ENCODE data around the gene ZNF641.

Gene ZNF641

DNA sequence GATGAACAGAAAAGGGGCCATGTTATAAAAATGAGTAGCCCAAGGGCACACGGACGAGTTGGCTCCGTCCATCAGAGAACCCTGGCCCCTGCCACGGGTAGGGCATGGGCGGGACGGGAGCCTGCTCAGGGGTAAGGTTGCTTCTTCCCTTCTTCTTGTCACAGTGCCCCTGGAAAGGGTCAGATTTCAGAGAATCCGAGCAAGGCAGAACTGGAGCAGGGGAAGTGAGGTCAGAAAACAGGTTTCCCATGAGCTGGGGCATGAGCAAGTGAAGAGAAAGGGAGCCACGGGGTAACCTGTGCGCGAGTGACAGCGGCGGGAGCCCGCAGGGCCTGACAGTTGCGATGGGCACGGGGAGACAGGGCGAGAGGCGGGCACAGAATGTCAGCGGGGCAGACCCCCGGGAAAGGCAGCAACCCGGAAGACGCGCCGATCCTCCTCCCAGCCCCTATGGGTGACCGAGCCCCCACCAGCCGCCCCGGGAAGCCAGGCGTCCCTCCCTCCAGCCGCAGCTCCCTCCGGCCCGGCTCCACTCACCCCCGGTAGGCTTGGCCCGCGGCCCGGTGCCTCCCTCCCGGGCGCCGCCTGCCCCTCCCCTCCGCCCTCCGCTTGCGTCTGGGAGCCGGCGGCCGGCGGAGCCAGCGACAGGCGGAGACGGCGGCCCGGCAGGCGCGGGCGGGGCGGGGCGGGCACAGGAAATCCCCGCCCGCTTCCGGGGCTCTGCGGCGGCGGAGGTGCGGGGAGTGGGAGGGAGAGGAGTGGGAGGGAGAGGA is at the start of gene ZNF641:
ZNF641 (minus strand) TSS at position 671 of the 773 bp plus-strand sequence. CDS start 2,829 bp downstream, outside the sequence.
- DNase-seq, result peak; percentile 88

DNA sequence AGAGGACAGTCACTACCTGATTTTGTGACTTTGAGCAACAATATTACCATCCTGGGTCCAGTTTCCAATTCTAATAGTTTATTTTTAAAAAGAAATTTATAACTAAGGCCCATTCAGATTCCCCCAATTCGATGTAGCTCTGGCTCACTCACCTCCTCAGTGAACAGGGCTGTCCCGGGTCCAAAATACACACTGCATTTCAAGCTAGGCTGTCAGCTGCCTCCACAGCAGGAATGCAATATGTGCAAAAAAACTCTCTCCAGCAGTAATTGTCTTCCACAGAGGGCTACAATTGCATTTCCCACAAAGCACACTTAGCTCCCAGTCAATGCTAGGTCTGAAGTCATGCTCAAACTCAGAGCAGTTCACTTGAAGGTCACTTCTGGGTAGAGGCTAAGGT is 39.3 kb upstream of the ZNF641 start:
- no peak for DNase-seq

DNA sequence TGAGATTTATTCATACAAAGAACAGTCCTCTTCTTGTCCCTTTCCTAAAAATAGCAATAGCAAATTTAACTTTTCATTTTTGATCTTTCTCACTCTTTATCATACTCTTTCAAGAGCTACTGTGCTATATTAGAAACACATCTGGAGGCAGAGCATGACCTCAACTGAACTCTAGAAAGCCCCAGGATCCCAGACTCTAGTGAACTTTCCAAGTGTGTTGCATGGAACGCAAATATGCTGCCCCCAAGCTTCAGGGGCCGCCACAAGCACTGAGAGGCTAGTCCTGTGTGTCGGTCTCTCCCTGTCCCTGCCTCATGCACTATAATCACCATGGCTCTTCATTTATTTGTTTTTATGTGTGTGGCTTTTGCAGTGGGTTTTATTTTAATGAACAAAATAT is 38.7 kb upstream of the ZNF641 start:
- no peak for DNase-seq

DNA sequence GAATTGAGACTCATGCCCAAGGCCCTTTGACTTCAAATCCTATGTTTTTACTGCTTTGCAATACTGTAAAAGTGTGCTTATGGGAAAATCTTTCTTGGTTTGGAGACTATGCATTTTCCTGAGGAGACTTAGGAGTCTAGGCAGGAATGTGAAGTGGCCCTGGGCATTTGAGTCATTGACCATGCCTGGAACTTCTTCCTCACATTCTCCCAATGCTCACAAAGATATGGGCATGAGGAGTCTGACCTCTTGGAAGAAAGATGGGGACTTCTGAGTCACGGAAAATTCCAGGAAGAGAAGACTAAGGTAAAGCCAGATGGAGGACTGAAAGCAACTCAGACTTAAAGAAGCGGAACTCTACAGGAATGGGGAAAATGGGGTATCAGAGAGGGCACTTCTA is 38.2 kb upstream of the ZNF641 start:
- no peak for DNase-seq

DNA sequence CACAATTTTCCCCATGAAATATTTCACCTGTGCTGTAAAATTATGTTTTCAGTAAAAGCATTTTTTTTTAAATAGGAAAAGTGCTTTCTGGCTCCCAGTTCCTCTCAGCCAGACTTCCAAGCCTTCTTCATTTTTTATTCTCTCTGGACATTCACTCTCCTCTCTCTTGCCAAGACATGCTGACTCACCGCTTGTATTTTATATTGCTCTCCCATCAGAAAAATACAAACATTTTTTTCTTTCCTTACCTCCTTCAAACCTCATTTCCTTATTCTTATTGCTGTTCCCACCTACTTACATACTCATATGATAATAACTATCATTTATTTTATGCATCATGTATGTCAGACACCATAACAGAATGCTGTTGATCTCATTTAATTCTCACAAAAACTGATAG is 37.7 kb upstream of the ZNF641 start:
- no peak for DNase-seq

DNA sequence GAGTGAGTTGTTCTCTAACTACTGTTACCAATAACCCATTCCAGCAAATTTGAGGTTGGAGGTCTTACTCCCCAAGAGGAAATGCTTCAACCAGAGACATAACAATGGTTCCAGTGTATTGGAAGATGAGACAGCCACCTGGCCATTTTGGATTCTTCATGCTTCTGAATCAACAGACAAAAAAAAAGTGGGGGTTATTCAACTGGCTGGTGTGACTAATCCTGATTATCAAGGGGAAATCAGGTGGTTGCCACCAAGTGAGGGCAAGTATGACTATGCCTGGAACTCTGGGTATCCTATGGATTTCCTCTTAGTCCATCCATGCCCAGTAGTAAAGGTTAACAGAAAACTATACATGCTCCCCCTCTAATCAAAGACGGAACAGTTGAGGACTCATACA is 29.9 kb upstream of the ZNF641 start:
- DNase-seq, result no peak

DNA sequence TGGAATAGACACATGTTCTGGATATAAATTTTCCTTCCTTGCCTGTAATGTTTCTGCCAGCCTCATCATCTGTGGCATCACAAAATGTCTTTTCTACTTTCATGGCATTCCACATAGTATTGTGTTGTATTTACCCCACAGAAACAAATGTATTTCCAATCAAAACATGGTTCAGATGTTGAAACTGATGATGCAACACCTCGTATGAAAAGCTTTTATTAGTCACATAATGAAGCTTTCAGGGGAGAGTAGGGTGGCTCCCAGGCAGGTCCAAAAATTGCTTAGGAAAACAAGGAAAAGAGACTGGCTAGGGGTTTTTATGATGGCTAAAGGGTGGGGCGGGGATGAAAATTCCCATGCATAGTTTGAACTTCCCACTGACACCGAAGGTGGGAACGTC is 29.1 kb upstream of the ZNF641 start:
- DNase-seq, result no peak

DNA sequence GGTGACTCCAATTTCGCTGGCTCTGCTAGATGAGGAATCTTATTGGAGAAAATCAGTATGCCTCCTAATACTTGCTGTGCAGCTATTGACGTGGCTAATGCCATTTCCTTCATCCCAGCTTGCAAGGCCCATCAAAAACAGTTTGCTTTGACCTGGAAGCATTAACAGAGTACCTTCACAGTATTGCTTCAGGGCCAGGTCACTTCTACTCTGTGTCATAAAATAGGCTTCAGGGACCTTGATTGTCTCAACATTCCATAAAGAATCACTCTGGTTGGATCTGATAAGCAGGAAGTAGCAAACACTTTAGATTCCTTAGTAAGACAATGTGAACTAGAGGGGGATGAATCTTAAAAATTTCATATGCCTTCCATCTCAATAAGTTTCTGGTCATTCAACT is 26.9 kb upstream of the ZNF641 start:
- DNase-seq, result no peak

DNA sequence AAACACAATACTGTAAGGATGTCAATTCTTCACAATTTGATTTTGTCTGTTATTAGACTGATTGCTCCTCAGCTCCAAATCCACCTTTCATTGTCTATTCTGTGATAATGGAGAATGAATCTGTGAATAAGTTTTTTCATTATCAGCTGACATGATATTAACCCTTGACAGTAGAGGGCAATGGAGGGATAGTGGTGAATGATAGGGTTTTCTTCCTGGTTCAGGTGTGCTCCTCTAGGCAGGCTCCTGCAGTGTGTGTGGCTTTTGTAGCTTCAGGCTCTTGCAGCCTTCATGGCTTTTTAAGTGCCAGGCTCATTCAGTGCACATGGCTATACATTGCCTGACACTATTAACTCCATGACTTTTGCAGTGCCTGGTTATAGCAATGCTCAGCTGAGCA is 23.4 kb upstream of the ZNF641 start:
- DNase-seq, result no peak

DNA sequence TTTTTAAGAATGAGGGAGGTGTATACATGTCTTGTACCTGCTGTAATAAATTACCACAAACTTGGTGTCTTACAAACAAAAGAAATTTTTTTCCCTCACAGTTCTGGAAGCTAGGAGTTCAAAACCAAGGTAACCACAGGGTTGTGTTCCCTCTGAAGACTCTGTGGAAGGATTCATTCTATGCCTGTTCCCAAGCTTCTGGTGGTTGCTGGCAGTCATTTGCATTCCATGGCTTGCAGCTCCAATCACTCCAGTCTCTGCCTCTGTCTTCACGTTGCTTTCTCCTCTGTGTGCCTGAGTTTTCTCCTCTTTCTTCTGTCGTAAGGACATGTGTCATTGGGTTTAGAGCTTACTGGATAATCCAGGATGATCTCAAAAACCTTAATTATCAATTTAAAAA is 15.4 kb upstream of the ZNF641 start:
- DNase-seq, result no peak

DNA sequence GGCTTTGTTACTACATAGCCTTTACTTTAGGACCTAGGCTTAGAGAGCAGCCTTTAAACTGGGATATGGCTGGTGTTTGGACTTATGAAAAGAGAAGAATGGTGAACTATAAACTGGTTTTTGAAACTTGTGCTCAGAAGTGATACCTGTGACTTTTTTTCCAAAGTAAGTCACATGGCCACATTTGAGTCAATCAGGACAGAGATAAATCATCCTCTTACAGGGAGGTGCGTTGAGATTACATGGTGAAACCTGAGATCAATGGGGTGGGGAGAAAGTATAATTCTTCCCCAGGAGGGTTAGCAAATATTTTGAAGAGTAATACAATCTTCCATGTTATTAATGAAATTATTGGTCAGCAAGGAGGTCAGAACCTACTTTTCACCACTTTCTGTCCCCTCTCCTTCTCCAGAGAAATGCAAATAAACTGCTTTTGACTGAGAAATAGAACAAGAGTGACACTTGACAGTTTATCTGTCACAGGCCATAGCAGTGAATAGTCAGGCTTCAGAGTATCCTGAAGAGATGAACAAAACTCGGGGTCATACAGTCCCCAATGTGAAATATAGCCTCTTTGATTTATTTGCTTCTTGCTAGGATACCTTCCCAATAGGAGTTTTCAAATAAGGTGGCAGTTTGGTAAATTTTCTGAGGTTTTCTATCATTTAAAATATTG is 11.1 kb upstream of the ZNF641 start:
- no peak for DNase-seq

DNA sequence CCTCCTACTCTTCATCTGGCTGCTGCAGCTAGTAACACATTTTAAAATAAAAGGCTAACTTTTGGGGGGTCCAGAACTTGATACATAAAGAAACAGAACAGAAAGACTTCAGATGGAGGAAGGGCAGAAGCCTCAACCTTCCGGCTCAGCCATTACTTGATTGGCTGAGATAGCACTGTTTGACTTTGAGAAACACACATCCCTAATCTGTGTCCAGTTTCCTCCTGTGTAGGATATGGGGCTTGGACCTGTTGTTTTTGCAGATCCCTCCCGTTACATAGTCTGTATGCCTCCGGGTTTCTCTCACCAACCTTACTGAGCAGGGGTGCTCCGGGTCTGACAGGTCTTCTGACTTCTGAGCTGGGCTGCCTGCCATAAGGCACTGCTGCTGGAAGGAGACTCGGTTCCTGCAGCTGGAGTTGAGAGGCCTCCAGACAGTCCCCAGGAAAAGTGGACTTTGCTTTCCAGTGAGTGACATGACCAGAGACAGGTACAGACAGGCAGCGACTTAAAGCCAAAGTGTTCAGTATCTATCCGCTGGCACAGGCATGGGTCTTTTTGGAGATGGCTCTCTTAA is 8.3 kb upstream of the ZNF641 start:
- DNase-seq, result no peak

DNA sequence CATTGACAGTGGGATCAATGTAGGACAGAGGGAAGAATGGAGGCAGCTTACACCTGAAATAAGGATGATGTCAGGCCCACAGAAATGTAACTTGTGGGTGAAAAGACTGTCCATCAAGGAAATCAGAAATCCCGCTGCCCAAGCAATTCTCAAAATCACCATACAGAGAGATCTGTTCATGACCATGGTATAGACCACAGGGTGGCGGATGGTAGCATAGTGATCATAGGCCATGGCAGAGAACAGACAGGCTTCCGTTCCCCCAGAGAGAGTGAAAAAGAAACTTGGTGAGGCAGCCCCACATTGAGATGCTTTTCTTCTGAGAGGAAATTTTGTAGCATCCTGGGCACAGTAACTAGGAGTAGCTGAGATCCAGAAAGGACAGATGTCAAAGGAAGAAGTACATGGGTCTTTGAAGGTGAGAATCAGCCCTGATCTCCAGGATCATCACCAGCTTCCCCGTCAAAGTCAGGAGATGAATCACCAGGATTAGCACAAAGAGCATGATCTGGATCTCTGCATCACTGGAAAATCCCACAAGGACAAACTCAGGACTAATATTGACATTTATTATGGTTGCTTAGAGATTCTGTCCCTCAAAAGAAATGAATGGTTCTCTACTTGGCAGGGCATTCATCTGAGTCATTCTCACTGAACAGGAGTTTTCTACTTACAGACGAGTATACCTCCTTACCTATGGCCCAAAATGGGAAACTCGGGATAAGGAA is 5.5 kb upstream of the ZNF641 start:
- DNase-seq, result no peak

DNA sequence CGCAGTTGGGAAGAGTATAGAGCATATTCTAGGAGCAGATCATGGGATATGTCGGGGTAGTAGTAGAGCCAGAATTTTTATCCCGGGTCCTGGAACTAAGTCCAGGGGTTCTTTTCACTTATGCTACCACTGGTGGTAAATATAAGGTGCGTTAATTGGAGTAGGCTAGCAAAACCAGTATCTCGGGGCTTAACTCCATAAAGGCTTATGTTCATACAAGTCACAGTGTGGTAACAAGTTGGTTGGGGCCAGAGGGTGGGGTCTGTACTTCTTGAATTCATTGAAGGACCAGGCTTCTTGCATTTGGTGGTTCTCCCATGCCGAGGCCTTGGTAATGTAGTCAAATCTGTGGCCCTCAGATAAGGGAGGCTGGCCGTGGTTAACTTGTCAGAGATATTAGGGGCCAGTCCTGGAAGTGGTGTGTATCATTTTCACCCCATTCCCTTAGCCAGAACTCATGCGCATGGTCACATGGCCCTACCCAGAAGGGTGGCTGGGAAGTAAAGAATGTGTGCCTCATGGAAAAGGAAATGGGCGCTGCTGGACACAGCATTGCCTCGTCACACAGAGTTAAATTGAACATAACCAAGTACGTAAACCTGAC is 1.5 kb upstream of the ZNF641 start:
- DNase-seq, result no peak

DNA sequence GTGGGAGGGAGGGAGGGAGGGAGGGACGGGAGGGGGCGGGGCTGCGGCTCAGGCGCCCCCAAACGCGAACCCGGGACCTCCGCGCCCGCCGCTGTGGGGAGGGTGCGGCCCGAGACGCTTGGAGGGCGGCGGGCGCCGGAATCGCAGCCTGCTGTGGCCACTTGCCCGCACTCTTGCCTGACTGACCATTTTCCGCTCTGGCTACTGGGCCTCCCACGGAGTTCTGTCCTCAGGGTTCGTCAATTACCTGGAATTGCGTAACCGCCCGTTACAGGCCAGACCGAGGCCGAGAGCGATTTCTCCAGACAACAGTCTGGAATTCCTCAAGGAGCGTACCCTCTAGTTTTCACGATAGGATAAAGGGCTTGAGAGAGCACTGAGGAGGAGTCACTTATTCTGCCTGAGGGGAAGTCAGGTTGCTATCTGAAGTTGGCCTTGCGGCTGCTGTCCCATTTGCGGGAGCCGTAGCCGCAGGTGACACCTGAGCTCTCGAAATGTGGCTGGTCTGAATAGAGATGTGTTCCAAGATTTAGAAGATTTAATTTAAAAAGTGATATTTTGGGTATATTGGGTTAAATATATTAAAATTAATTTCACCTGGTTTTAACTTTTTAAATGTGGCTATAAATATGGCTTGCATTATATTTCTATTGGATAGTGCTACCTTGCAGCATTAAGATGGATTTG is 446 bp upstream of the ZNF641 start:
- DNase-seq, result no peak

DNA sequence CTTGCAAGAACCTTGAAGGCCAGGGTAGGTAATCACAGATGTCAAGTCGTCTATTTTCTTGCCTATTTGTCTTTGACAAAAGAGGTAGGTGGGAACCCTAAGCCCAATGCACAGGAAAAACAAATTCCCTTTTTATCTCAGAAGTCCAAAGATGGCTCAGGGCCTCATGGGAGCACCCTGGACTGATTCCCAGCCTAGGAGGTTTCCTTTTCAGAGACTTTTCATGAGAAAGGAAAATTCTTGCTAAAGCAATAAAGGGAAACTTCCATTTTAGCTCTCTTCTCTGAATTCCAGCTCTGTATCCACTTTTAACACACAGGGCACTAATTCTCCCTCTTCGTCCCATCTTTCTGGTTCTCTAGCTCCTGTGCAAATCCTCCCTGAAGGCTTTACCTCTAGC is 1.2 kb downstream of the ZNF641 start:
- DNase-seq, result peak; percentile 43

DNA sequence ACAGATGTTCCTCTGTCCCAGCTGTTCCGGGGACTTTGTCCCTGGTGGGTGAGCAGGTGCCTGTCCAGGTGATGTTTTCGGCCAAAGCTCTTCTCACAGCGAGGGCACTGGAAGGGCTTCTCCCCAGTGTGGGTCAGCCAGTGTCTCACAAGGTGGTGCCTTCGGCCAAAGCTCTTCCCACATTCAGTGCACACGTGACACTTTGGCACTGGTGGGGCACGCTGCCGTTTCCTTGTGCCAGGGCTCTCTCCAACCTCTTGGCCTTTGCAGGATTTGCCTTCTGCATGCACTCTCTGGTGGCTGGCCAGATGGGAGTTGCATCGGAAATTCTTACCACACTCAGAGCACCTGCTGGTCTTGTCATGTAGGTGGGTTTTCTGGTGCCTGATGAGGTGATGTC is 7.7 kb downstream of the ZNF641 start:
- no peak for DNase-seq

DNA sequence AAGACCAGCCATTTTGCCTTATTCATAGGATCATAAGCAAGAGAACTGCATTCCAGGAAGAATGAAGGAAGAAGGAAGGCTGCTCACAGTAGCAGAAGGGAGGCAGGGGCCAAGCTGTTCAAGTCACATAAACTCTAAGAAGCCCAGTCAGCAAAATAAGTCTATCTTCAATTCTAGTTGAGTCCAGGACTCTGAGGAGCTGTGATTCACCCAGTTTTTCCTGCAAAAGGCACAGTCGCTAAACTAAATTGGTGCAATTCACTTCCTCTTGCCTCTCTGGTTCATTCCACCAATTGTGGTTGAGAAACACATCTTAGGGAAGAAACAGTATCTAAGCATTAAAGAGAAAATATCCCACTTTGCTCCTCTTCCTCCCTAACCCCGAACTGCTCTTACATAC is 9.8 kb downstream of the ZNF641 start:
- no peak for DNase-seq

DNA sequence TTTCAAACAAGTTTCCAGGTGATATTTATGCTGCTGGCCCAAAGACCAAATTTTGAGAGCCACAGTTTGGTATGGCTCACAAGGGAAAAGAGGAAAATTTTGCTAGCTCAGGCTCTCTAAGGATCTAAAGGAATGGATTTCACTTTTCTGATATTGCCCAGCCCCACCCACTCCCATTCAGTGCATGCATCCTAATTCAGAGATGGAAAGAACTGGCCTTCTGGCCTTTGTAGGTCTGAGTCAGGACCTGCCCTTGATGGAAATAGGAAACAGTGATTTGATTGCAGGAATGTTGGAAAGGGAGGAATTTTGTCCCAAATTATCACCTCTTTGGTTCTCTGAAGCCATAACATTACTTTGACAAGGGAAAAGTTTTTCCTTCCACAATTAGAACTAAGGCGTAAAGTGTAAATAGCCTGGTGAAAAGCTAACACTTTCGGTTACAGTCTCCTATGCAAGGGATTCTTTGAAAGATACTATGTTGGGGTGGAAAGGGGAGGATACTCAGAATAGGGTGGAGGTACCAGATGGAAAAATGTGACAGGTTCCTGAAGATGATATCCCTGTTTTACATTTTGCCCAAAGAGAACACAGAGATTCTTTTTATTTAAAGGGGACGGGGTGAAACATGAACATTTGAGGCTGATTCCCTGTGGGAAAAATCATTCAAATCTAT is 11.1 kb downstream of the ZNF641 start:
- DNase-seq, result no peak

DNA sequence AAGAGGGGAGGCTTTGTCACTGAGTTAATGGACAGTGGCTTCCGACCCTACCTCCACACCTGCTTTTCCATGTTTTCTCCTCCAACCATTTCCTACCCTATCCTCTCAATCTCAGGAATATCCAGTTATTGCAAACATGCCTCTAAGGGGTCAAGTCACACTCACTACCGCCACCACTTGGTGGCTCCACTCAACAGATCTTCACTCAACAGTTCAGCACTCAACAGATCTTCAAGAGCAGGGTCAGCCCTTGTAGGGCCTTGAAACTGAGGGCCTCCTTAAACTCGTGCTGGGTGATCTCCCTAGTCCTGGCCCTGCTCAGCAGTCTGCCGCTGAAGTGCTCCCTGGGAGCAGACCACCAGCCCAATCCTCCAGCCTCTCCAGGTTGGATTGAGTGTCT is 14.2 kb downstream of the ZNF641 start:
- DNase-seq, result no peak

DNA sequence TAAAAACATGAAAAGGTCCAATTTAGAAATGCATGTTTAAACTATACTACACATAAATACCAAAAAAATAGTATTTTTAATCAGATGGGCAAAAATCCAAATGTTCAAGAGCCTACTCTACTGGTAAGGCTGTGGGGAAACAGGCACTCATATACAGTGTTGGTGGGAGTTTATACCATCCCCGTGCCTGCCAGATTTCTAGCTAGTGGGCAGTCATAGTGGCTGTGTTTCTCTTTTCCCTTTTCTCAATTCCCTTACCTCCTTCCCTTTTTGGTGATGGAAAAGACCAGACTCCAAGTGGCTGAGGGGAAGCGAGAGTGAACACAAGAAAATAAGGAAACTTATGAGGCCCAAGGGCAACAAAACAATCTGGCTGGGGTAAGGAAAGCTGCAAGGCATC is 14.7 kb downstream of the ZNF641 start:
- no peak for DNase-seq

DNA sequence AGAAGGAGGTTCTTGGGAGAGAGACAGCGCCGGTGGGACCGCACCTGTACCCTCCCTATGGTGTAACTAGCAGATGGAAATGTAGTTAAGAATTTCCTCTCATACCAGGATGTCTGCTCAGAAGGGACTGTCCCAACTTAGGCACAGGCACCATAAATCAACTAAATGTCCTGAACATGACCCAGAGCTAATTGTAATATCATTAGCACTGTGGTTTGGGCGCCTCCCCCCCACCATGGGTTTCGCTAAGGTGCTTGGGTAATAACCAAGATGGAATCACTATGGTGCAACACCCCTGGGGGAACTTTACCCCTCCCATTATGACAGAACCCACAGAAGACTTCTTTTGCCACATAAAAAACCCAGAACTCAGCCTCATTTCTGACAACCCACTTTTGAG is 15.9 kb downstream of the ZNF641 start:
- no peak for DNase-seq

All from left hindlimb (tissue), 1 donor.